ENCODE results near the gene DNAJB8.

Gene DNAJB8

DNA sequence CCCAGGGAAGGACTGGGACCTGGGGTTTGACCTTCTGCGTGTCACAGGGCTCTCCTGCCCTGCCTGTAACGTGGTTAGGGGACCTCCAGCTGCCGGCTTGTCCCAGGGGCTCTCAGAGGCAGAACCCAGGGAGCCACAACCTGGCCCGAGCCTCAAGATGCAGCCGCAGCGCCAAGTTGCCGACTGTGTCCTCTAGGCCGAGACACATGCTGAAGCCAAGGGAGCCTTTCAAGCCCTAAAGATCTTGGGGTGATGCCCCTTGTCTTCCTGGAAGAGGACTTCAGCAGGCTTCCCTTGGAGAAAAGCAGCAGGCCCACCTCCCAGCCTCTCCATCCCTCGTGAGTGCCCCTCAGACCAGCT lies 7.2 kb downstream of the DNAJB8 start:
- H3K4me3 ChIP-seq (ENCODE audit: low read length), result no peak overlapping the region
- H3K9ac ChIP-seq (ENCODE audit: low read depth, low read length), result no peak overlapping the region
- no peaks in the 10 kb centered on the region for H3K36me3 ChIP-seq (ENCODE audit: insufficient read depth, low read length)
- H3K4me1 ChIP-seq (ENCODE audit: control insufficient read depth, insufficient read depth, low read length), result no peaks in the 10 kb centered on the region
- H3K9me3 ChIP-seq (replicated peaks; ENCODE audit: low read length), result no peaks in the 10 kb centered on the region
- H3K27me3 ChIP-seq (ENCODE audit: control insufficient read depth, insufficient read depth, low read length), result peaks cover 51% of the 10 kb centered on the region
- no peak overlapping the region for H3K4me2 ChIP-seq (ENCODE audit: low read length)

DNA sequence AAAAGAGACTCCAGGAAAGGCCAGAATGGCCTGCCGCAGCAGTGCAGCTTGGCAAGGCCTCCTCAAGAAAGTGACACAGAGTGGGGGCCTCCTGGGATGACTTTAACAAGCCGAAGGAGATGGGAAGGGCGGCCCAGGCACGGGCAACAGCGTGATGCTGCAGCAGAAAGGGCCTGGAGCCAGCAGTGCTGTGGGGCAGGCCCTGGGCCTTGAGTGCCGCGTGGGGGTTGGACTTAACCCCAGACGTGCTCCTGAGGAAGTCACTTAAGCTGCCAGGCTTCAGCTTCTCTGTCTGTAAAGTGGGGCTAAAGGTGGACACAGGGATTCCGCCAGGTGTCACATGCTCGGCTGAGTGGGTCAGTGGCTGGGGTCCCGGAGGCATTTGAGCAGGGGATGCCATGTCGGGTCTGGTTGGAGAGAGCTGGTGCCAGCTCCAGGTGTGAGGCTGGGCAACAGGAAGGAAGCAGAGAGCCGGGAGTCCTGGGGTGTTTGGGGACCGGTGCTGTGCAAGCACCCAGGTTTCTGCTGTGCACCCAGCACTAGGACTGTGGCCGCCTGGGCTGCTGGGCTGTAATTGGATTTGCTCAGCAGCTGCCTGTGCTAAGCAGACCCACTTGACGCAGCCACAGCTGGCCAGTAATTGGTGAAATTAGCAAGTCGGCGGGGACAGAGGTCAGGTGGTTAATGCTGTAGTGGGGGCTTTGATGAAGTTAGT lies 7.8 kb downstream of the DNAJB8 start:
- no peaks in the 10 kb centered on the region for H3K9me3 ChIP-seq (replicated peaks; ENCODE audit: low read length)
- no peak overlapping the region for H3K9ac ChIP-seq (ENCODE audit: low read depth, low read length)
- H3K4me1 ChIP-seq (ENCODE audit: control insufficient read depth, insufficient read depth, low read length), result no peaks in the 10 kb centered on the region
- no peak overlapping the region for H3K4me3 ChIP-seq (ENCODE audit: low read length)
- no peak overlapping the region for H3K4me2 ChIP-seq (ENCODE audit: low read length)
- H3K27me3 ChIP-seq (ENCODE audit: control insufficient read depth, insufficient read depth, low read length), result peaks cover 51% of the 10 kb centered on the region
- H3K36me3 ChIP-seq (ENCODE audit: insufficient read depth, low read length), result no peaks in the 10 kb centered on the region

DNA sequence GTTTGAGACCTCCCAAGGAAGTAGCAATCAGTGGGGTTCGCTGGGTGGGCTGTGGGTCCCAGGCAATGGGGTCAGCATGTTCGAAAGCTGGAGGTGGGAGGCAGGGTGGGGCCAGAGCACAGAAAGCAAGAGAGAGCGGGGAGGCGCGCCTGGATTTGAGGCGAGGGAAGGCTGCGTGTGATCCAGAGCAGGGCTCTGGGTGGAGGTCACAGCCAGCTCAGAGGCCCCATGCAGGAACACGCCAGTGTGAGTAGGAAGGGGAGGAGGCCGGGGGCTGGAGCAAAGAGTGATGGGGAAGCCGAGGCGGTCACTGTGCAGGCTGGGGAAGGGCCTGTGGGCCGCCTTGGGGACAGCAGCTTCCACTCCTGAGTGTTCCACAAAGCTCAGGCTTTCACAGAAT lies 8.8 kb downstream of the DNAJB8 start:
- Histone ChIP-seq H3K4me2 (ENCODE audit: low read length) (no peak overlapping the region), H3K4me3 (ENCODE audit: low read length) (no peak overlapping the region)

DNA sequence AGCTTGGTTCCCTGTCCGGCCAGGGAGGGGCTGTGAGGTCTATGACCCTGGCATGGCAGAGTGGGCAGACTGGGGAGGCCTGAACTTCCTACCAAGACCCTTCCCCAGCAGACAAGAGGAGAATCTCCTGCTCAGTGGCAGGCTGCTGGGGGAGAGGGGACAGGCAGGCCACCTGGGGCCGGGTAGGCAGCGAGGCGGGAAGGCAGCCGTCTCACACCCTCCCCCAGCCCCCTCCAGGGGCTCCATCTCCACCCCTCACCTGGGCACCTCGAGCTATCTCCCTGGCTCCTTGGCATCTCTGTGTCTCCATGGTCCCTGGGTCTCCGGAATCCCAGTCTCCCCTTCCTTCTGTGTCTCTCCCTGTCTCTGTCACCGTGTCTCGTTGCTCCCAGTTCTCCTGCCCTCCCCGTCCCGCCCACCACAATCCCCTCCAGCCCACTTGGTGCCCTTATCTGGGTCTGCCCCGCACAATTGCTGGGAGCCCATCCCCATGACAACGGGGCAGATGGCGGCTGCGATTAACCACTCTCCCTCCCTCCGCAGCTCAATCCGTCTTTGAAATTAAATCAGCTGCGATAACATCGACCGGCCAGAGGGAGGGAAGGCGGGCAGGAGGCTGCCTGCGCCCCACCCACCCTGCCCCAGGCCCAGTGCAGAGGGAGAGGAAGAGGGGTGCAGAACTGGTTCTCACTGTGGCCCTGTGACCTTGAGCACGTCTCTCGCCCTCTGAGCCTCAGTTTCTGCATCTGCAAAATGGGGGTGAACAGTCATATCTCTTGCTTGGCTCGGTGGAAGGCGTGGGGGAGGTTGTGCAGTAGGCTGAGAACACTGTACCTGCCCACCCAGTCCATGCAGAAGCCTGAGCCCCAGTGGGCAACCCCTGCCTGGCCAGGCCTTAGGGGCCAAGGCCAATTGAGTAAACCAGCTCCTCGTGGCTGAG lies 9.6 kb downstream of the DNAJB8 start:
- Histone ChIP-seq H3K4me2 (ENCODE audit: low read length) (no peak overlapping the region), H3K36me3 (ENCODE audit: insufficient read depth, low read length) (no peaks in the 10 kb centered on the region), H3K4me3 (ENCODE audit: low read length) (no peak overlapping the region), H3K4me1 (ENCODE audit: control insufficient read depth, insufficient read depth, low read length) (no peaks in the 10 kb centered on the region), H3K9me3 (replicated peaks; ENCODE audit: low read length) (no peaks in the 10 kb centered on the region), H3K27me3 (ENCODE audit: control insufficient read depth, insufficient read depth, low read length) (peaks cover 54% of the 10 kb centered on the region), H3K9ac (ENCODE audit: low read depth, low read length) (no peak overlapping the region)

More for the DNA sequence above, 8.8 kb downstream of the DNAJB8 start:
- Histone ChIP-seq H3K36me3 (ENCODE audit: insufficient read depth, low read length) (no peaks in the 10 kb centered on the region), H3K9ac (ENCODE audit: low read depth, low read length) (no peak overlapping the region), H3K27me3 (ENCODE audit: control insufficient read depth, insufficient read depth, low read length) (peaks cover 50% of the 10 kb centered on the region), H3K4me1 (ENCODE audit: control insufficient read depth, insufficient read depth, low read length) (no peaks in the 10 kb centered on the region), H3K9me3 (replicated peaks; ENCODE audit: low read length) (no peaks in the 10 kb centered on the region)

DNA sequence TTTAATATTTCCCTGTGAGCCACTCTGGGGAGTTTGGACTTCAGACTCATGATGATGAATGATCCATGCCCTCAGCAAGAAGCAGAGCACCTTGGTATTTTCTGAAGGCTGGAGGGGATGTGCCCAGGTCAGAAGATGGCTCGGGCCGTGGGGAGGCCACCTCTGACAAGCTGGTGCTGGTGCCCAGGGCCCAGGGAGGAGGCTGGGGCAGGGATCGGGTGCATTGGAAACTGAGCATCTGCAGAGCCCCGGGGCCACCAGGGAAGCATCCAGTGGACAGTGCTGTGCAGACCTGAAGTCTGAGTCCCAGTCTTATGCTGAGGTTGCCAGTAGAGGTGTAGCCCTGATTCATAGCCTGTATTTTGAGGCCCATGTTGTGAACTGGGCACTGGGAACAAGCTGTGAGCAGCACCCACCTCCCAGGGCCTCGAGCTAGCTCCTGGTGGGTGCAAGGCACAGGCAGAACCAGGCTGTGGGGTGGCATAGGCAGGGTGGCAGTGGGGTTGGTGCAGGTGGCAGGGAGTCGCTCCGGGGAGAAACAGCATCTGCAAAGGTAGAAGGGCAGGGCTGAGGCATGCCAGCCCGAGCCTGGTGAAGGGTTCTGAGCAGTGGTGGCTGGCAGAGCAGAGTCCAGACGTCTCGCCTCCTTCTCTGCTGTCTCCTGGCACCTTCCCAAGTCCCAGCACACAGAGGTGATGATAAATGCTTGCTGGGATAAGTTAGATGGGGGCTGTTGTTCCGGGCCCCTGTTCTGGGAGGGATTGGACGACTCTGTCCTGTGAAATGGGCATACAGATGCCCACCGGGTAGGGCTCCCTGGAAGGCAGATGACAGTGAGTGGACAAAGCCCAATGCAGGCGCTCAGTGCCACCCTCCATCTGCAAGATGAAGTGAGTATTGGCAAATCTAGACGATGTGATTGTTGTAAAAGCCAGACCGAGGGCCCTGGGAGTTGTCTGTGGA lies 10.6 kb downstream of the DNAJB8 start:
- H3K36me3 ChIP-seq (ENCODE audit: insufficient read depth, low read length), result no peaks in the 10 kb centered on the region
- no peak overlapping the region for H3K4me3 ChIP-seq (ENCODE audit: low read length)
- H3K9ac ChIP-seq (ENCODE audit: low read depth, low read length), result no peak overlapping the region
- H3K27me3 ChIP-seq (ENCODE audit: control insufficient read depth, insufficient read depth, low read length), result peaks cover 64% of the 10 kb centered on the region
- H3K4me1 ChIP-seq (ENCODE audit: control insufficient read depth, insufficient read depth, low read length), result no peaks in the 10 kb centered on the region
- no peak overlapping the region for H3K4me2 ChIP-seq (ENCODE audit: low read length)
- H3K9me3 ChIP-seq (replicated peaks; ENCODE audit: low read length), result no peaks in the 10 kb centered on the region

DNA sequence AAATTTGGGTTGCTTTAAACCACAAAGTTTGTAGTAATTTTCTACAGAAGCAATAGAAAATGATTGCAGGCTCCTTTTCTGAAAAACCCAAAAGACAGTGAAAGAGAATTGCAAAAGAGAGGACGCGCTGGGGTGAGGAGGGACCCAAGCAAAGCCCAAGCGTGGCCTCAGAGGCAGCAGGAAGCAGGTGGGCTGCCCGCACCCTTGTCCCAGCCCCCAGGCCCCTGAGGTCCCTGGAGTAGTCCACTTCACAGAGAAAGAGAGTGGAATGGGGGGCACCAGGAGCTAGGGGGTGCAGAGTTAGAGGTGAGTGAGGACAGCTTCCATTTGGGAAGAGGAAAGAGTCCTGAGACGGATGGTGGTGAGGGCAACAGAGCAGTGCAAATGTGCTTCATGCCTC lies 11.6 kb downstream of the DNAJB8 start:
- no peak overlapping the region for H3K9ac ChIP-seq (ENCODE audit: low read depth, low read length)
- no peak overlapping the region for H3K4me2 ChIP-seq (ENCODE audit: low read length)
- H3K4me1 ChIP-seq (ENCODE audit: control insufficient read depth, insufficient read depth, low read length), result no peaks in the 10 kb centered on the region
- H3K27me3 ChIP-seq (ENCODE audit: control insufficient read depth, insufficient read depth, low read length), result peaks cover 70% of the 10 kb centered on the region
- no peak overlapping the region for H3K4me3 ChIP-seq (ENCODE audit: low read length)
- no peaks in the 10 kb centered on the region for H3K9me3 ChIP-seq (replicated peaks; ENCODE audit: low read length)
- no peaks in the 10 kb centered on the region for H3K36me3 ChIP-seq (ENCODE audit: insufficient read depth, low read length)

DNA sequence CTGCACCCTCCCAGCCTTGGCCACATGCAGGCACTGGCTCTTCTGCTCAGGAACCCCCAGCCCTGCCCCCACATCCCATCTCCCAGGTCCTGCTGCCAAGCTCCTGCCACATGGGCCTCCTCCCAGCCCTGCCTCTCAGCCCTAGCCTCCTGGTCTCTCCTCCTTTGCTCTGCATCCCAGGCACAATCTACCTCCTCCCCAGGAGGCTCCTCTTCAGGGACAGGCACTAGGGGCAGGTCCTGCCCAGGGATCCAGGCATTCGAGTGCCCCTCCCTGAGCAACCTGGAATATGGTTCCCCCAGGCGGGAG lies 12.4 kb downstream of the DNAJB8 start:
- Histone ChIP-seq H3K9me3 (replicated peaks; ENCODE audit: low read length) (no peaks in the 10 kb centered on the region), H3K4me2 (ENCODE audit: low read length) (no peak overlapping the region), H3K9ac (ENCODE audit: low read depth, low read length) (no peak overlapping the region), H3K4me1 (ENCODE audit: control insufficient read depth, insufficient read depth, low read length) (no peaks in the 10 kb centered on the region), H3K4me3 (ENCODE audit: low read length) (no peak overlapping the region), H3K36me3 (ENCODE audit: insufficient read depth, low read length) (no peaks in the 10 kb centered on the region), H3K27me3 (ENCODE audit: control insufficient read depth, insufficient read depth, low read length) (peaks cover 69% of the 10 kb centered on the region)

DNA sequence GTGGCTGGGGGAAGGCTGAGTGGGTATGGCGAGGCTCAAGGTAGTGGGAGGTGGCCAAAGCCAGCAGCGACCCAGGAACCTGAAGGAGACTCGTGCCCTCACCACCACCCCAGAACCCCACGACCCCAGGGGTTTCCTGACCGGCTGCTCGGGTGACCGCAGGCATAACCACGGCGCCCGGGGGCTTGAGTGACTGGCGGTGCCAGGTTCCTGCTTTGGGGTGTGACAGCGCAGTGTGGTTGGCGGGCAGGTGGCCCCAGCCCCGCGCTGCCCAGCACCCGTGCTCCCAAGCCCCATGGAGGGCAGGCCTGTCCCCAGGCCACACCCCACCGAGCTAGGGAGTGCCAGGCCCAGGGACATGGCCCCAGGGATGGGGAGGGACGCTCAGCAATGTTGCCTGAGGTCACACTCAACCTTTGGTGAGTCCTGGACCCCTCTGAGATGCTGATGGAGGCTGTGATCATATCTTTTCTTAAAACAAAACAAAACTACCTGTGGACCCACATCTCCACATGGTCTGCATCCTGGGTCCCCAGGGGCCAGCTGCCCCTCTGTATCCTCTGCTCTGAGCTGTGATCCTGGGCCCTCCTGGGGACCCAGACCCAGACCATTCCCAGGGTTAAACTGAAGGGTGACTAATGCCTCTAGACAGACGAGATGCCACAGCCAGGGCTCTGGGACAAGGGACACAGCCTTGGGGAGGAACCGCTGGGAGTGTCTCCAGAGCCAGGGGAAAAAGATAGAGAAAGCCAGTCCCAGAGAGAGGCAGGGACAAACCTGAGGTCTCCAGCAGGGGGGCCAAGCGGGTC lies 13.0 kb downstream of the DNAJB8 start:
- Histone ChIP-seq H3K4me3 (ENCODE audit: low read length) (no peak overlapping the region), H3K4me2 (ENCODE audit: low read length) (no peak overlapping the region), H3K9ac (ENCODE audit: low read depth, low read length) (no peak overlapping the region), H3K9me3 (replicated peaks; ENCODE audit: low read length) (no peaks in the 10 kb centered on the region), H3K27me3 (ENCODE audit: control insufficient read depth, insufficient read depth, low read length) (peaks cover 63% of the 10 kb centered on the region), H3K4me1 (ENCODE audit: control insufficient read depth, insufficient read depth, low read length) (no peaks in the 10 kb centered on the region), H3K36me3 (ENCODE audit: insufficient read depth, low read length) (no peaks in the 10 kb centered on the region)

DNA sequence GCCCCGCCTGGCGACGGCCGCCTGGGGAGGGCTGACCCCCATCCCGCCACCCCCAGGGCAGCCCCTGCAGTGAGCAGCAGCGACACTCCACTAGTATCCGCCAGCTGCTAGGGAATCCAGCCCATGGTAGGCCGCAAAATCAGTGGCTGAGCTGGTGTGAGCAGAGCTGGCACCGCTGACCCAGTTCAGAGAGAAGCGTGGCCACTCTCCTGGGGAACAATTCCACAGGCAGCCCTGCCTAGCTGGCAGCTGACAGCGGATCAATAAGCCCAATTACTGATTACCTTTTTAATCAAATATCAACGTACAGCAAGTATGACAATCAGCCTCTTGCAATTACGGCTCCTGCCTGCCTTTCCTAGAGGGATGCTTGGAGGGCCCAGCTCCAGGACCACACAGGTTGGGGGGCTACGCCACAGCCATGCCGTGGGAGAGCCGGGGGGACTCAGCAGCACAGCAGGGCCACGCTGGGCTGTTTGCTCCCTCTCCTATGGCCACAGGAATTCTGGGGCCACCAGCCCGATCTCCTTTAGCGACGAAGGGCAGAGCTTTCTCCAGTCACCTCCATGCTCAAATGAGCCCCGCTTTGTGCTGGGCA lies 13.9 kb downstream of the DNAJB8 start:
- Histone ChIP-seq H3K36me3 (ENCODE audit: insufficient read depth, low read length) (no peaks in the 10 kb centered on the region), H3K4me2 (ENCODE audit: low read length) (no peak overlapping the region), H3K4me1 (ENCODE audit: control insufficient read depth, insufficient read depth, low read length) (no peaks in the 10 kb centered on the region), H3K9me3 (replicated peaks; ENCODE audit: low read length) (no peaks in the 10 kb centered on the region), H3K27me3 (ENCODE audit: control insufficient read depth, insufficient read depth, low read length) (peaks cover 64% of the 10 kb centered on the region), H3K9ac (ENCODE audit: low read depth, low read length) (no peak overlapping the region), H3K4me3 (ENCODE audit: low read length) (no peak overlapping the region)

DNA sequence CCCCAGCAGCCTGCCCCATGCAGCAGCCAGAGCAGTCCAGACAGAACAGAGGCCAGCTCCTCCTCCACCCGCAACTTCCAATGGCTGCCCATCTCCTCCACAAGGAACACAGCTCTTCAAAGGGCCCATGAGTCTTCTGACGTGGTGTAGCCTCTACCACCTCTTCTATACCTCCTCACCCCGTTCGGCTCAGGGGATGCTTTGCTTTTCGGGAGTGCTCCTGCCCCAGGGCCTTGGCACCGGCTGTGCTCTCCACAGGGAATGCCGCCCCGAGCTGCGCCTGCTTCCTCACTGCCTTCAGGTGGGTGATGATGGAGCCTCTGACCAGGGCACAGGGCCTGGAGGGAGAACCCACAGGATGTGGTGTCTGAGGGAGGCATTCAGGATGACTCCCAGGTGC lies 14.6 kb downstream of the DNAJB8 start:
- H3K9me3 ChIP-seq (replicated peaks; ENCODE audit: low read length), result no peaks in the 10 kb centered on the region
- no peak overlapping the region for H3K4me2 ChIP-seq (ENCODE audit: low read length)
- H3K27me3 ChIP-seq (ENCODE audit: control insufficient read depth, insufficient read depth, low read length), result peaks cover 71% of the 10 kb centered on the region
- H3K9ac ChIP-seq (ENCODE audit: low read depth, low read length), result no peak overlapping the region
- H3K4me3 ChIP-seq (ENCODE audit: low read length), result no peak overlapping the region
- H3K36me3 ChIP-seq (ENCODE audit: insufficient read depth, low read length), result no peaks in the 10 kb centered on the region
- no peaks in the 10 kb centered on the region for H3K4me1 ChIP-seq (ENCODE audit: control insufficient read depth, insufficient read depth, low read length)
